GM19238 (cell line): Measurements from ENCODE around the gene BET1.
"Not testable (repeated sequence)": the region's sequence is repeated elsewhere in the genome, so short reads cannot be mapped to it uniquely, and the experiment has no call there.

Experiments used
- DNase-seq: peaks from one replicate; pipeline ENCODE4 v3.0.0; 2011; ENCODE audit warnings: low spot score; ENCODE audit not compliant: insufficient read length

The BET1 gene

DNA sequence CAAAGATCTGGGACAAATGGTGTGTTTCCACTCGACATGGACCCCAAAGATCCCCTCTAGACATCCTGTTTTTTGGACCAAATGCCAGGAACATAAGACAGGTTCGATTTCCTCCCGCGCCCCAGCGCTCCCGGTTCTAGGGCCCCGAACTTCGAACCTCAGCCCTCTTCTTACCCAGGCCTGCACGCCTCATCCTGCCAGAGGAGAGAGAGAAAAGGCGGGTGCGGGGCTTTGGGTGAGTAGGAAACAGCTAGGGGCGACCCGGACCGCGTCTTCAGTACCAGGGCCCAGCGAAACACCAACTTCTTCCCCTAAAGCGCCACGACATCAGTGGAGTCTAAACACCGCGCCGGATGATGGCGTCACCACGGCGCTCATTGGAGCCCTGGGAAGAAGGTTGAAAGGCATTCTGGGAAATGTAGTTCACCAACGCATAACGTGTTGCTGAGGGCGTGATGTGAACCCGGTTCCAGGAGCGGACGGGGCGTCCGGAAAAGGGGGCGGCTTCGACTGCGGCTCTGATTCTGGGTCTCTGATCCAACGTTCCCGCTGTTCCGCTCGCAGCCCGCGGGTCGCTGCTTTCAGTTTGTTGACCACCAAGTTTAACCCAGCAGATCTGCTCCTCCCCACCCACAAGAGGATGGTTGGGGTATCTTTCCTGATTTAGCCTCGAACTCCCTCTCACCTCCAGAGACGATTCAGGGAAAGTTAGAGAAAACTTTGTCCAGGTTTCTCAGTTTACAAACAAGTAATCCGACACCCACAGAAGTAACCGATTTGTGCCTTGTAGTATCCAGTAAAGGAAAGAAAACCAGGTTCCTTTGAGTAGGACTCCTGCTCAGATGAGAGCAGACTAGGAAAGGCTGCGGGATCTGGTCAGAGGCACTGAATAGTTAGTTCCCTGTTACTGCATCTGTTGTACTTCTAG, at the start of gene BET1:
TSS of gene BET1 (minus strand) at position 332 of the 928 bp plus-strand sequence. CDS start at position 193, 139 bp downstream.
- peak; percentile 88 for DNase-seq

- DNase-seq = no peak
These were observed 49.4 kb upstream of the BET1 start for GRCh38 chr7:94053532-94053931.

GRCh38 chr7:94052398-94053180, 48.4 kb upstream of the BET1 start:
- no peak for DNase-seq

GRCh38 chr7:94050046-94050445, 45.9 kb upstream of the BET1 start:
- no peak for DNase-seq

- DNase-seq = no peak
These were observed 45.5 kb upstream of the BET1 start for GRCh38 chr7:94049615-94050014.

DNA sequence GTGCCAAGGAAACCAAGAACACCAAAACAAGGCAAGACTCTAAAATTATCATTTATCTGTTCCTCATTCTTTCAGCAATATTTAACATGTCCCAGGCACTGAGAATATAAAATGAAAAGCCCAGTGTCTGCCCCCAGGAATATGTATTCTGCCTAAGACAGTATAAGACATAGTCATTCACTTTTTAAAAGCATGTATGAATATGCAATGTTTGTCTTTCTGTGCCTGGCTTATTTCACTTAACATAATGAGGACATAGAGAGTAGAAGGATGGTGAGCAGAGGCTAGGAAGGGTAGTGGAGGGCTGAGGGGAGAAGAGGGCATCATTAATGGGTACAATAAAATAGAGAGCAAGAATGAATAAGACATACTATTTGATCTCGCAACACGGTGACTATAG, 44.6 kb upstream of the BET1 start:
- DNase-seq = no peak

DNA sequence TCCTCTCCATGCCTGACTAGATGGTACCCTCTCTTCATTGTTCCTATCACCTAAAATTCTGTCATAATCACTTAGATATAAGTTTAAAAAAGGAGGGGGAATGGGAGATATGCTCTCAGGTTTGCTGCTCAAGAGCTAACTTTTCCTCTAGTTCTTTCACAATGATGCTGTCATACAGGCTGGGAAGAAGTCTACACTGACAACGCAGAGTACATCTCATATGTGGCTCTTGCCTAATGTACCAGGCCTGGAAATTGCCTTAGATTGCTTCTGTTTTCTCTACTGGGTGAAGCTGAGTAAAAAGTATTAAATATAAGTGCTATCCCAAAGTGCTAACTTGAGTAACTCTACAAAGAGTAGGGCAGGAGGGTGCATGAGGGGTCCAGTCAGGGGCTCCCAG, 43.8 kb upstream of the BET1 start:
- no peak for DNase-seq

DNA sequence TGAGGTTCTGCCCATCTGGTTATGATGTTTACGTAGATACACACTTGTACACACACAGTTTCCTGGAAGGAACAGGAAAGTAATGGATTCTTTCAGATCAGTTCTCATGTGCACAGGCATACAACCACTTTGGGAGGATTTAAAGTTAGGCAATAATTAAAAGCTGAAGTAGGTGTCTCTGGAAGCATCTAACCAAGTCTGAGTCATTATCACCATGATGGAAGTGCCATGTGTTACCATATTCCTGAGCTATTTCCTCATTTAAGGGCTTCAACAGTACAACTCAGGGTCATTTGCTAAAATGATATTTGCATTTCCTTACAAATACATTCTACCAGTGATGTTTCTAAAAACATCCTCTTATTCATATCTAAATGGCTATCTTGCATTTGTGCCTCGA, 41.4 kb upstream of the BET1 start:
- DNase-seq = no peak

DNA sequence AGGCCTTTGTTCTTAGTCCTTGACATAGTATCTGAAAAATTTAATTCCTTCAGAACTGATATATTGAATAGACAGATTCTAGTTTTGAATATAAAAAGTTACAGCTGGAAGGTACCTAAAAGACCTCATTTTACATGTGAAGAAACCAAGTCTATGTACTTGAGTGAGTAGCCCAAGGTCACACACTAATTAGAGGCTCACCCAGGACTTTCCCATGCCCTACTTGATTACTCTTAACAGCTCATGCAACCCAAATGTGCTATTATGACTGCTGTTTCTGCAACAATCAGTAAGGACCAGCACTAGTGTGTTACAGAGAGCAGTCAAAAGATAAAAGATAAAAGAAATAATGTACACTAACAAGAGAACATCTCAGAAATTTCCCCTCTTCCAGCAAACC, 40.7 kb upstream of the BET1 start:
- no peak for DNase-seq

DNA sequence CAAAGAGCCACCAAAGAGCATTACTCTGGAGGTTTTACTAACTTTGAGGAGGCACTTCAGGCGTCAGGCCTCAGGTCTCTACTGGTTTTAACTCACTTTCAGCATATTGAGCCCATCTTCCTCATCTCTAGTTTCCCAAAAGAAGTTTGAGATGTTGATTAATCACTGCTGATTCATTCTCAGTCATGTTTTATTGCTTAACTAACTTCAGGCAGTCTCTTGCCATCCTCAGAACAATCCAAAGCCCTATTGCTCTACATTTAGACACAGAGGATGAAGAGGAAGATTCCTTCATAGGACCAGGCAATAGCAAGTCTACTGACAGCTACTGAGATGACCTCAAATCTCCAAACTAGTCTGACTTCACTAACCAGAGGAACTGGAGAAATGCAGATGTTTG, 39.1 kb upstream of the BET1 start:
- DNase-seq = no peak

DNA sequence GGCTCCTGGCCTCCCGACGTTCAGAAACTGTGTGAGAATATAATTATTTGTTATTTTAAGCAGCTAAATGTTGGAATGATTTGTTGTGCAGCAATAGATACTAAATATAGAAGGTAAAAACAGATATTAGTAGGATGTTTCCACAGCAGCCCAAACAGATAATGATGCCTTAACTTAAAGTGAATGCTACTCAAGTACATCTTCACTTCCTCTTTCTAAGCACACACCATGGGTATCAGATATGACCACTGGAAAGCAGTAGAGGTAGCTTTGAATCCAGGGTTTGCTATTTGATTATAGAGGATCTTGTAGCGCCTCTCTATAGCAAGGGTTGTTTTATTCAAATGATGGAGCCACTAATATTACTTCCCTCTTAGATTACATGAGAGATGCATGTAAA, 38.2 kb upstream of the BET1 start:
- no peak for DNase-seq

GRCh38 chr7:94041529-94041928, 37.4 kb upstream of the BET1 start:
- DNase-seq = no peak

DNA sequence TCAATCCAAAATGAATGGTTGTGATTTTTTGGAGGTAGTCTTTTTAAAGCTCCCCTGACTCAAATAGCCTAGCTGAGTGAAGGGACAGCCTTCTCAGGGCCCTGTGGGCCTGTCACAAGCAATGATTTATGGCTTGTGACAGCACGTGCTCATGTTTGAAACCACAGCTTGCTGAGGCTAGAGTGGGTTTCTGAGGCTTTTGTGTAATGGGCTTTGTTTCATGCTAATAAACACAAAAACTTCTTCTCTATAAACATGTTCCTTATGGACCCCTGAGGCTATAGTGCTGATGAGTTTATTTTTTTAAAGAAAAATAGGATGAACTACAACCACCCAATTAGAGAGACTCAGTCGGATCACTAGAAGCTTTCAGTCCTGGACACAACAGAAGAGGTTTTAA, 36.1 kb upstream of the BET1 start:
- DNase-seq = no peak

- DNase-seq = no peak
These were observed 35.3 kb upstream of the BET1 start for GRCh38 chr7:94039368-94040035.

DNA sequence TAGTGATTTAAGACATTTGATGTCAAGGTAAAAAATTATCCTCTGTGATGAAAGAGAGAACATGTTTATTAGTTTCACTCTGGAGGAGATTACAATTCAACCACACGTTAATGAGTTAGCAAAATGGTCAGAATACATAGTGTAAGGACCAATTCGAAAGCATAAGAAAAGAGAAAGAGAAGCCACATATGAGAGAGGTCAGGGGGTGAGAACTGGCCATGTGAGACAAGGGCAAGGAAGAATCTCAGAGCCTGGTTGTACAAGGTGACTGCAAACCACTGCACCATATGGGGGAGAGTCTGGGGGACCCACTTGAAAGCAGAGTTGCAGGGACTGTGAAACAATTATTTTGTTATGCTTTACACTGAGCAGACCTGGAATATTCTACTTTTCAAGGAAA, 27.7 kb upstream of the BET1 start:
- no peak for DNase-seq

GRCh38 chr7:94030634-94031033, 26.5 kb upstream of the BET1 start:
- no peak for DNase-seq

- no peak for DNase-seq
These were observed 25.8 kb upstream of the BET1 start for GRCh38 chr7:94029976-94030375.

GRCh38 chr7:94028768-94029167, 24.6 kb upstream of the BET1 start:
- no peak for DNase-seq

DNA sequence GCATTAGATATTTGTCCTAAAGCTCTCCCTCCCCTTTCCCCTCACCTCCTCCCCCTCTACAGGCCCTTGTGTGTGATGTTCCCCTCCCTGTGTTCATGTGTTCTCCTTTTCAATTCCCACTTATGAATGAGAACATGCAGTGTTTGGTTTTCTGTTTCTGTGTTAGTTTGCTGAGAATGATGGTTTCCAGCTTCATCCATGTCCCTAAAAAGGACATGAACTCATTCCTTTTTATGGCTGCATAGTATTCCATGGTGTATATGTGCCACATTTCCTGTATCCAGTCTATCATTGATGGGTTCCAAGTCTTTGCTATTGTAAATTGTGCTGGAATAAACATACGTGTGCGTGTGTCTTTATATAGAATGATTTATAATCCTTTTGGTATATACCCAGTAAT, 22.5 kb upstream of the BET1 start:
- not testable (repeated sequence) for DNase-seq

- DNase-seq = no peak
These were observed 18.4 kb upstream of the BET1 start for GRCh38 chr7:94022550-94022949.

DNA sequence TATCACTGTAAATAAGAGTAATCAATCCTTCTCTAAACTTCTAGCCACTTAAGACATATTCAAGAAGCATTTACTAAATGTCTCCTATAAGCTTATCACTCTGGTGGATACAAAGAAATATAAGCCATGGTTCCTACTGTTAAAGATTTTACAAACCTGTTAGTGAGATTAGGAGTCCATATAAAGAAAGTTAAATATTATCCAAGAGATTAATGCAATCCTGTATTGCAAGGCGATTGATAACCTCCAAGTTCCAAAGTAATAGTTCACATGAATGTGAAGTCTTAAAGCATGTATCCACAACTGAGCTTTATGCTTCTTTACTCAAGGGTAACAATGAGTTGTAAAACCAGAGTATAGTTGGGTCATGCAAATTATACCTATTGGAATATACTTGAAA, 12.6 kb upstream of the BET1 start:
- no peak for DNase-seq

DNA sequence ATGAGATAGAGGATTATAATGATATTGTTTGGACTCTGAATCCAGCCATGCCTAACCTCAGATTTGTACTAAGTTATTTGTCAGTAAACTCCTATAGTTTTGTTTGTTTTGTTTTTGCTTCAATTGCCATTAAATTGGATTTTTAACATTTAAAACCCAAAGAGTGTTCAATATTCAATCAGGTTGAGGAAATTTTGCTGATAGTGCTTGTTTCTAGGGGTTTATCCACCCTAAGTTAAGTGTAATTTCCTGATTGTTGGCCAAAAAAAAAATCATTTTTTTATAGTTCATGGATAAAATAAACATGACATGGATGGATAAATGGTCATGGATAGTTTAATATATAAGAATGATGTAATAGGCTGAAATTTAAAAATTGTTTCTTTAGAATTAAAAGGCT, 11.4 kb upstream of the BET1 start:
- DNase-seq = no peak
